HepG2 (cell line): ENCODE results near the gene B3GAT3. TPM values are rescaled to one million over a fixed set of nuclear protein-coding genes. Genes with fewer than 3 reads are reported as not detected.

Source experiments
- ATRX ChIP-seq: sonication (generic); formaldehyde crosslinking; IDR thresholded peaks from 2 replicates; pipeline ENCODE4 v1.4.0; 2020; ENCODE audit warnings: missing genetic modification reagents, borderline replicate concordance
- ETV5 ChIP-seq: IDR thresholded peaks from 2 replicates; pipeline ENCODE4 v1.6.1; 2018; ENCODE audit warnings: missing biosample characterization, missing genetic modification reagents, inconsistent platforms, borderline replicate concordance
- GATAD2A ChIP-seq: IDR thresholded peaks from 2 replicates; pipeline ENCODE4 v1.6.1; 2016
- GMEB1 ChIP-seq: sonication (generic); formaldehyde crosslinking; IDR thresholded peaks from 2 replicates; pipeline ENCODE4 v1.5.1; 2020; ENCODE audit warnings: missing genetic modification reagents, mild to moderate bottlenecking, borderline replicate concordance
- HMGXB3 ChIP-seq: sonication (generic); formaldehyde crosslinking; IDR thresholded peaks from 2 replicates; pipeline ENCODE4 v1.4.0; 2020; ENCODE audit warnings: missing genetic modification reagents, borderline replicate concordance
- HMGXB4 ChIP-seq, 2 experiments: sonication (generic) in 1 of 2; formaldehyde crosslinking in 1 of 2; IDR thresholded peaks; 2 replicates each; pipeline versions ENCODE4 v1.4.0 to v1.6.1; 2018 to 2020; ENCODE audit warnings: missing genetic modification reagents in 2 of 2, borderline replicate concordance in 1 of 2, low read depth in 1 of 2, mild to moderate bottlenecking in 1 of 2, missing biosample characterization in 1 of 2
- KLF12 ChIP-seq: sonication (generic); formaldehyde crosslinking; IDR thresholded peaks from 2 replicates; pipeline ENCODE4 v1.4.0; 2020; ENCODE audit warnings: missing genetic modification reagents, borderline replicate concordance
- MTF1 ChIP-seq: sonication (generic); formaldehyde crosslinking; IDR thresholded peaks from 2 replicates; pipeline ENCODE4 v1.5.0; 2020; ENCODE audit warnings: missing genetic modification reagents
- POGK ChIP-seq: sonication (generic); formaldehyde crosslinking; conservative IDR thresholded peaks from 2 replicates; pipeline ENCODE4 v1.8.0; 2022; ENCODE audit warnings: mild to moderate bottlenecking, moderate library complexity, missing genetic modification reagents
- SAP130 ChIP-seq: IDR thresholded peaks from 2 replicates; pipeline ENCODE4 v1.6.1; 2016; ENCODE audit warnings: low read depth
- THAP11 ChIP-seq: IDR thresholded peaks from 2 replicates; pipeline ENCODE4 v1.6.1; 2016; ENCODE audit warnings: missing biosample characterization, missing genetic modification reagents
- YY1 ChIP-seq: IDR thresholded peaks from 2 replicates; pipeline ENCODE4 v1.6.1; 2011; ENCODE audit warnings: low read length, low read depth, moderate library complexity, mild to moderate bottlenecking; ENCODE audit not compliant: insufficient read depth, insufficient replicate concordance
- ZBTB42 ChIP-seq: sonication (generic); formaldehyde crosslinking; IDR thresholded peaks from 2 replicates; pipeline ENCODE4 v1.5.0; 2020; ENCODE audit warnings: mild to moderate bottlenecking, missing genetic modification reagents
- ZMYM4 ChIP-seq: sonication (generic); formaldehyde crosslinking; IDR thresholded peaks from 2 replicates; pipeline ENCODE4 v1.8.1; 2023; ENCODE audit warnings: mild to moderate bottlenecking, missing genetic modification reagents
- ZNF24 ChIP-seq: fragments of 450-650 bp; IDR thresholded peaks from 2 replicates; pipeline ENCODE4 v1.6.1; 2017; ENCODE audit warnings: antibody characterized with exemption, mild to moderate bottlenecking
- ZNF749 ChIP-seq: sonication (generic); formaldehyde crosslinking; IDR thresholded peaks from 2 replicates; pipeline ENCODE4 v1.8.0; 2022; ENCODE audit warnings: mild to moderate bottlenecking, missing genetic modification reagents, moderate library complexity, borderline replicate concordance
- polyA plus RNA-seq, 8 experiments: library from polyadenylated mRNA; depleted of rRNA in 3 of 8; stranded (reverse) in 7 of 8; unstranded in 1 of 8; fragments of >200 nt; fragmentation: Illumina TruSeq in 4 of 8; extraction: Trizol in 4 of 8; gene quantifications; 2 replicates each; pipeline versions ENCODE4 v1.2.1 to v1.2.3, GENCODE V29; 2011 to 2016; ENCODE audit warnings: low read depth in 4 of 8, missing spikeins in 1 of 8, mixed read lengths in 1 of 8; ENCODE audit not compliant: insufficient read depth in 1 of 8
- total RNA-seq, 5 experiments: library from RNA; depleted of rRNA; stranded (reverse); fragments of >200 nt; fragmentation: Illumina TruSeq; extraction: Trizol; gene quantifications; 2 replicates each; pipeline ENCODE4 v1.2.3, GENCODE V29; 2016; ENCODE audit warnings: low read depth in 1 of 5

Gene B3GAT3
- total and polyA plus RNA-seq, 2 of the 13 experiments (the other 11 are each of a cell fraction or from before 2014, with no cell fraction given): 21.3 to 26.1 TPM

GRCh38 chr11:62612366-62613290, 9.2 kb downstream of the B3GAT3 start, which contains the start of the genes EML3 and ROM1 (continued):
- TF ChIP-seq GMEB1: no peak
- peak; percentile 63 for TF ChIP-seq YY1
- peak; percentile 86 to 92 for TF ChIP-seq HMGXB4 (CRISPR knock-in tag; IDR thresholded peaks at IDR 0.05; ENCODE audit: borderline replicate concordance in 1 of 2, low read depth in 1 of 2)
- no peak for TF ChIP-seq MTF1 (CRISPR knock-in tag)
- peak; percentile 30; the same call in 1 of the 2 replicates for TF ChIP-seq ETV5 (CRISPR knock-in tag)
- TF ChIP-seq SAP130: peak; percentile 47
- TF ChIP-seq ZBTB42 (CRISPR knock-in tag): no peak
- TF ChIP-seq ZMYM4 (CRISPR knock-in tag): 0 out of 2 replicates have a peak, but pooled peaks have one; percentile 37
- 0 out of 2 replicates have a peak, but pooled peaks have one; percentile 24 for TF ChIP-seq THAP11 (CRISPR knock-in tag)
- 0 out of 2 replicates have a peak, but pooled peaks have one; percentile 39 for TF ChIP-seq HMGXB3 (CRISPR knock-in tag)
- TF ChIP-seq KLF12 (CRISPR knock-in tag): 0 out of 2 replicates have a peak, but pooled peaks have one; percentile 32
- no peak for TF ChIP-seq ZNF24
- TF ChIP-seq ATRX (CRISPR knock-in tag): no peak
- 0 out of 2 replicates have a peak, but pooled peaks have one; percentile 50 for TF ChIP-seq ZNF749 (CRISPR knock-in tag)
- peak; percentile 38; the same call in 1 of the 2 replicates for TF ChIP-seq POGK
- TF ChIP-seq GATAD2A (CRISPR knock-in tag): no peak
